Activated T-helper 17 cell treated with anti-CD3 and anti-CD28 coated beads, Interleukin-2, amount 50 U/mL, for 72 hours (primary cell): ENCODE results near the gene INAVA. TPM values are rescaled to one million over a fixed set of nuclear protein-coding genes. Genes with fewer than 3 reads are reported as not detected.

ENCODE experiments used
- ATAC-seq: fragments of 150-1000 bp; cut with Tn5 transposase; replicated peaks from 2 replicates; pipeline ENCODE4 v1.10.0; 2021; ENCODE audit warnings: mild to moderate bottlenecking, moderate library complexity
- H3K27ac Mint-ChIP-seq: one replicate; pipeline ENCODE4 v1.8.0; 2022; ENCODE audit warnings: mixed read lengths
- H3K27me3 Mint-ChIP-seq: one replicate; pipeline ENCODE4 v1.8.0; 2022; ENCODE audit warnings: mixed read lengths
- H3K36me3 Mint-ChIP-seq: one replicate; pipeline ENCODE4 v1.8.0; 2022; ENCODE audit warnings: low read depth, mild to moderate bottlenecking, mixed read lengths
- H3K4me1 Mint-ChIP-seq: one replicate; pipeline ENCODE4 v1.8.0; 2022; ENCODE audit warnings: mixed read lengths
- H3K4me3 Mint-ChIP-seq: one replicate; pipeline ENCODE4 v1.8.0; 2022; ENCODE audit warnings: mild to moderate bottlenecking, mixed read lengths
- H3K9me3 Mint-ChIP-seq: one replicate; pipeline ENCODE4 v1.8.0; 2022; ENCODE audit warnings: mixed read lengths
- total RNA-seq, 2 donors: library from RNA; stranded (reverse); gene quantifications; one replicate each; pipeline ENCODE4 v1.2.3, GENCODE V29; 2022

Gene INAVA
- total RNA-seq, 2 donors from 2014 or later, result 0.13 to 0.19 TPM

DNA sequence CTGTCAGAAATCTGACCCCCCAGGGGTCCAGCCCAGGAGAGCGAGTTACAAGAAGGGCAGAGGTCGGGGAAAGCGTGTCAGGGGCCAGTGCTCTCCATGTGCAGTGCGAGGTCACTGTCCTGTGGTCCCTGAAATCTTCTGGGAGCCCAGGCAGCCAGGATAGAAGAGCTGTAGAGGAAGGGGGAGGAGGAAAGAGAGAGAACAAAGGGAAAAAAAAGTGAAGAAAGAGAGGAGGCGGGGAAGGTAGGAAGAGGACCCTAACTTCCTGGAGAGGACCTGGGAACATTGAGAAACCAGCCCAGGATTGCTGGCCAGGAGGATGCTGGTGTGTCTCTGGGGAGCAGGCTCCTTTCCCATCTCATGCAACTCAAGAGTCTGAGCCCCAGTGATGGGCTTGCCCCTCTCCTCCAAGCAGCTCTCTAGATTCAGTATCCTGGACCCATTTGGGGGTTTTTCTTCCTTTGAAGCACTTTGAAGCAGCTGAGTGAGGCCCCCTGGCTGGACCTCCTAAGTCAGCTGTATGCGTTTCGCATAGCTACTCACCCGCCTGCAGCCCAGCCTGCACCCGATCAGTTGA, 6.8 kb upstream of the INAVA start:
- Mint-ChIP-seq H3K4me3 (peak overlapping the region; percentile 43), H3K27me3 (peaks cover 9% of the 10 kb centered on the region), H3K27ac (peak overlapping the region; percentile 5), H3K9me3 (no peaks in the 10 kb centered on the region), H3K36me3 (no peaks in the 10 kb centered on the region), H3K4me1 (peaks cover 26% of the 10 kb centered on the region)
- no peak for ATAC-seq

DNA sequence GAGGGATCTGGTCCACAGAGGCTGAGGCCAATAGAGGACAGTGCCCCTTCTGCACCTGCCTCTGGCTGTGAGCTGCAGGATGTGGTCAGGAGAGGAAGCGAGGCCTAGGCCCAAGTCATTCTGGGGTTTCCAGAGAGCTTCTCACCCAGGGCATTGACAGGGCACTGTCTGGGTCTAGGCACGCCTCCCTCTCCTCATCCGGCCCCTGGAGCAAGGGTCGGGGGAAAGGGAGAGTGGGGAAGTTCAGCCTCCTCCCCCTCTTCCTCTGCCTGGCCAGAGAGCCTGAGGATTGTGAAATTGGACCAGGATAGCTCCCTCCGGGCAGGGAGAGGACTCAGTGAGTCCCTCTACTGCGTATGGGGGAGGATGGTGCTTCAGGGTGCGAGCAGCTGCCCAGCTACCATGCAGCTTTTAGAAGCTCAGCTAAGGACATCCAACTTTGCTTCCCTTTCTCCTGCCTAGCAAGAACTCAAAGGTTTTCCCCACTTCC, 6.3 kb upstream of the INAVA start:
- Mint-ChIP-seq H3K36me3 (no peaks in the 10 kb centered on the region), H3K27ac (peak overlapping the region; percentile 5), H3K4me3 (peak overlapping the region; percentile 43), H3K27me3 (peaks cover 11% of the 10 kb centered on the region), H3K4me1 (peaks cover 26% of the 10 kb centered on the region), H3K9me3 (no peaks in the 10 kb centered on the region)
- ATAC-seq, result peak; percentile 88

GRCh38 chr1:200889571-200889970, 5.1 kb upstream of the INAVA start:
- Mint-ChIP-seq H3K27me3 (peaks cover 11% of the 10 kb centered on the region), H3K4me3 (peak overlapping the region; percentile 43), H3K27ac (peak overlapping the region; percentile 5), H3K36me3 (no peaks in the 10 kb centered on the region), H3K4me1 (peaks cover 26% of the 10 kb centered on the region), H3K9me3 (no peaks in the 10 kb centered on the region)
- ATAC-seq, result peak; percentile 83

DNA sequence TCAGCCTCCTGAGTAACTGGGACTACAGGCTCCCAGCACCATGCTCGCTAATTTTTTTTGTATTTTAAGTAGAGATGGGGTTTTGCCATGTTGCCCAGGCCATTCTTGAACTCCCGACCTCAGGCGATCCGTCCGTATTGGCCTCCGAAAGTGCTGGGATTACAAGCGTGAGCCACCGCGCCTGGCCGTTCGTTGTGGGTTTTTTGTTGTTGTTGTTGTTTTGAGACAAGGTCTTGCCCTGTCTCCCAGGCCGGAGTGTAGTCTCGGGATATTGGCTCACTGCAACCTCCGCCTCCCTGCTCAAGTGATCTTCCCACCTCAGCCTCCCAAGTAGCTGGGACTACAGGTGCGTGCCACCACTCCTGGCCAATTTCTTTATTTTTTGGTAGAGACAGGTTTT, 4.7 kb upstream of the INAVA start:
- Mint-ChIP-seq H3K27me3 (peaks cover 11% of the 10 kb centered on the region), H3K27ac (no peak overlapping the region), H3K4me3 (peak overlapping the region; percentile 43), H3K9me3 (no peaks in the 10 kb centered on the region), H3K4me1 (peaks cover 26% of the 10 kb centered on the region), H3K36me3 (no peaks in the 10 kb centered on the region)
- no peak for ATAC-seq

DNA sequence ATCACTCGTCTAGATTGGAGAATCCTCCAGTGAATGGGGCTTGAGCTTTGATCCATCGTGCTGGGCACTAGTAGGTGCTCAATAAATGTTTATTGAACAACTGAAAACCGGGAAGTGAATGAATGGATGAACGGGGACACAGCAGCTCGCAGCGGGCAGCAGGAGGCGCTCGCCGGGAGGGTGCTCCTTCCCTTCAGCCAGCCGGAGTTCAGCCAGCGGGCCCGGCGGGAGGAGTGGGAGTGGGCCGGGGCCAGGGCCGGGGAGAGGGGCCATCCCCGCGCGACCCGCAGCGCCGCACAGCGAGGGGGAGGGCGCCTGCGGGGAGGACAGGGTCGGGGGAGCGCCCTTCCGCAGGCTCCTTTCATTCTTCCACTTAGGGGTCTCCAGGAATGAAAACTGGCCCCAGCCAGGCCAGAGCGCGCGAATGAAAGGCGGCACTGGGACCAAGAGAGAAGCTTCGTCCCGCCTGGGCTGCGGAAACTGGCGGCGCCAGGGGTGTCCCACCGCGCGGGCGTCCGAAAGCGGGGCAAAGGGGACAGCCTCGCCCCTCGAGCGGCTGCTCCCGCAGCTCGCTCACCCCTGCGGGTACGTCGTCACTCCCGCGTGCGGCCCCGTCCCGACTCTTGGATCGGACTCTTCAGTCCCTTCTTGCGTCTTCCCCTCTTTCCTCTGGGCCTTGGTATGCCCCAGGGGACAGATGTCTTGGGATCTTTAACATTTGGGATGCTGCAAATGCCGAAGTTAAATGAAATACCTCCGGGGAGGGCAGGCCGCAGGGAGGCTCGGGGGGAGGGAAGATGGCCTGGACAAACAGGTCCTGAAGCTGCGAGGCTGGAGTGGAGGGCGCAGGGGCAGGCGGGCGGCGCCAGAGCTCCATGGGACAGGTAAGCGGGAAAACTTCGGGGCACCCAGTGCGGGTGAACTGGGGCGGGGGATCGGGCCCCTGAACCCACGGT, 3.6 kb upstream of the INAVA start:
- H3K4me1 Mint-ChIP-seq, result peaks cover 26% of the 10 kb centered on the region
- peak overlapping the region; percentile 43 for H3K4me3 Mint-ChIP-seq
- peaks cover 11% of the 10 kb centered on the region for H3K27me3 Mint-ChIP-seq
- no peak for ATAC-seq
- no peaks in the 10 kb centered on the region for H3K9me3 Mint-ChIP-seq
- no peak overlapping the region for H3K27ac Mint-ChIP-seq
- H3K36me3 Mint-ChIP-seq, result no peaks in the 10 kb centered on the region

- peaks cover 11% of the 10 kb centered on the region for H3K27me3 Mint-ChIP-seq
- H3K36me3 Mint-ChIP-seq, result no peaks in the 10 kb centered on the region
- H3K4me3 Mint-ChIP-seq, result peak overlapping the region; percentile 43
- no peak for ATAC-seq
- no peaks in the 10 kb centered on the region for H3K9me3 Mint-ChIP-seq
- no peak overlapping the region for H3K27ac Mint-ChIP-seq
- peaks cover 26% of the 10 kb centered on the region for H3K4me1 Mint-ChIP-seq
Measured at GRCh38 chr1:200891774-200892157, 2.9 kb upstream of the INAVA start.

DNA sequence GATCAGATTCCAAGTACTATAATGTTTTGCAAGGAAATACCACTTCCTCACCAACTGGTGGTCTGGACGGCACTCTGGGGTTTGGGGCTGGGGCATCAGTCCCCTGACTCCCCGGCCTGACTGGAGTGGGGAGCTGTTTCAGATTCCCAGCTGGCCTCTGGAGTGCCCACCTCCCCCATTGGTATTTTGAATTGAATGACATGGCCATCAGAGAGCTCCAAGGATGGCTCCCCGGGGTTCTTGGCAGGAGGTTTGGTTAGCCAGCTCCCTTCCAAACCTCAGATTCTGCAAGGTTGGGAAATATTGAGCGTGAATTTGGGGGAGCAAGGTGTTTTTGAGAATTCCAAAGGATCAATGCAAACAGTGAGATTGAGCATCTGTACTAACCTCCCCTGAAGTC, 2.2 kb upstream of the INAVA start:
- Mint-ChIP-seq H3K9me3 (no peaks in the 10 kb centered on the region), H3K4me3 (no peak overlapping the region), H3K36me3 (no peaks in the 10 kb centered on the region), H3K27ac (no peak overlapping the region), H3K27me3 (peaks cover 11% of the 10 kb centered on the region), H3K4me1 (peaks cover 25% of the 10 kb centered on the region)
- no peak for ATAC-seq

GRCh38 chr1:200892958-200893357, 1.7 kb upstream of the INAVA start:
- H3K4me3 Mint-ChIP-seq, result no peak overlapping the region
- H3K9me3 Mint-ChIP-seq, result no peaks in the 10 kb centered on the region
- H3K36me3 Mint-ChIP-seq, result no peaks in the 10 kb centered on the region
- peaks cover 21% of the 10 kb centered on the region for H3K4me1 Mint-ChIP-seq
- no peak overlapping the region for H3K27ac Mint-ChIP-seq
- no peak for ATAC-seq
- peaks cover 11% of the 10 kb centered on the region for H3K27me3 Mint-ChIP-seq

DNA sequence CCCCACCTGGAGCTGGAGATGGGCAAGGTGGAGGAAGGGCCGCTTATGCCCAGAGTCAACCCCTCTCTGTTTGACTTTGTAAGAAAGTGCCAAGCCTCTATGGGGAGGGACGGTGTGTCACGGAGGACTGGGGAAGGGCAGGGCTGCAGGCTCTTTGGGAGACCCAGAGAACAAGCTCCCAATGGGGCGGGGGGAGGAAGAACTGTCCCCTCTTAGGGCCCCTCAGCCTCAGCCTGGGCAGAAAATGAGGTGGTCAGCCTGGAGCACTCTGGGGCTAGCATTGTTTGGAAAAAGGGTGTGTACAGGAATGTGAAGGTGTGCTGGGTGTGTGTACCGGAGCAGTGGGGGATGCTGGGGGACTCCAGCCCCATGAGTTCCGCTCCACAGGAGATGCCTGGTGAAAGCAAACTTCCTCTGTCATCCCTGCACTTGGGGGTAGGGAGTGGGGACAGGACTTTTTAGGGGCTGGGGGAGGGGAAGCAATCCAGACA, 1.2 kb upstream of the INAVA start:
- Mint-ChIP-seq H3K9me3 (no peaks in the 10 kb centered on the region), H3K4me3 (no peak overlapping the region), H3K36me3 (no peaks in the 10 kb centered on the region), H3K4me1 (peaks cover 19% of the 10 kb centered on the region), H3K27ac (no peak overlapping the region), H3K27me3 (peaks cover 11% of the 10 kb centered on the region)
- no peak for ATAC-seq

DNA sequence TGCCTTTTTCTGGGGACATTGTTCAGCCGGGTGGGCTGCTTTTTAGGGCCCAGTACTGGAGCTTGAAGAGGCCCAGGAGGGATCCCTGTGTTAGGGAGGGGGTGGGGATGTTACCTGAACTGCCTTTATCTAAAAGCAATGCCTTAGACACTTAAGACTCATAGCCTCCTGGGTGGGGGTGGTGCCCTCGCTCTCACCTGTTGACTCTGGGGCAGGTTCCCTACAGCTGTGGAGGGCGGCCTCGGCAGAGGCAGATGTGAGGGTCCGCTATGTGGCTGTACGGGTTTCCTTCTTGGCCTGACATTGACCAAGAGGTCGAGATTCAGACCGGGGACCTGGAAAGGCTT, 716 bp downstream of the INAVA start:
- H3K27me3 Mint-ChIP-seq, result peaks cover 19% of the 10 kb centered on the region
- peaks cover 5% of the 10 kb centered on the region for H3K4me1 Mint-ChIP-seq
- no peaks in the 10 kb centered on the region for H3K36me3 Mint-ChIP-seq
- H3K4me3 Mint-ChIP-seq, result no peak overlapping the region
- no peak for ATAC-seq
- no peak overlapping the region for H3K27ac Mint-ChIP-seq
- H3K9me3 Mint-ChIP-seq, result no peaks in the 10 kb centered on the region

DNA sequence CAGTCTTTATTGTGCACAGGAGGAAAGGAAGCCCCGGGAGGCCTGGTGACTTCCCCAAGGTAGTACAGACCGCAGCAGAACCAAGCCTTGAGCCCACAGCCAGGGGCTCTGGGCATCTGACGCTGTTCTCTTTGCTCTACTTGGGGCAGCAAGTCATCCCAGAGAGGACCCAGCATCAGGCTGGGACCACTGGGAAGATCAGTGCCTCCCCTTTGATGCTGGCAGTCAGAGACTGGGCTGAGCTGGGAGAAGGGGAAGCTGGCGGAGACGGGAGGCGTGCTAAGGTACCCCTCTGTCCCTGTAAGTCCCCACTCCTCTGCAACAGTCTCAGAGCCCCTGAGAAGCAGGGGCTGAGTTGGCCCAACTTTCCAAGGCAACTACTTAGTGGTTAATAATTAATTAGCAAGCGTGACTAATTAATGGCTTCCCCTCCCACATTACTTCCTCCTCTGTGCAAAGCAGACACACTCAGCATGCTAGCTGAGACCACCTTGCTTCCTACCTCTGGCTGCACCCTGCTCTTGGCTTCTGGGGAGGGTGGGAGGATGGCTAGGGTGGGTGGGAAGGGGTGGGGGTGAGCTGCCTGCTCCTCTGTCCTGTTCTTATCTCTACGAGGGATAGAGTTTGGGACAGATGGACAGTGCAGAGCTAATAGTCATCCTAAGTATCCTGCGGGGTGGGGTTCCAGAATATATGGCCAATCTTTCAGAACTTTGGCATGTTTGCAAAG, 1.3 kb downstream of the INAVA start:
- no peaks in the 10 kb centered on the region for H3K36me3 Mint-ChIP-seq
- no peak for ATAC-seq

GRCh38 chr1:200896531-200897196, 2.0 kb downstream of the INAVA start:
- ATAC-seq, result no peak
- H3K9me3 Mint-ChIP-seq, result no peaks in the 10 kb centered on the region
- peaks cover 23% of the 10 kb centered on the region for H3K27me3 Mint-ChIP-seq
- no peak overlapping the region for H3K4me3 Mint-ChIP-seq
- H3K4me1 Mint-ChIP-seq, result no peaks in the 10 kb centered on the region
- no peak overlapping the region for H3K27ac Mint-ChIP-seq
- no peaks in the 10 kb centered on the region for H3K36me3 Mint-ChIP-seq

More for the DNA sequence above, 1.3 kb downstream of the INAVA start:
- Mint-ChIP-seq H3K4me1 (no peaks in the 10 kb centered on the region), H3K27ac (no peak overlapping the region), H3K27me3 (peaks cover 19% of the 10 kb centered on the region), H3K9me3 (no peaks in the 10 kb centered on the region), H3K4me3 (no peak overlapping the region)

DNA sequence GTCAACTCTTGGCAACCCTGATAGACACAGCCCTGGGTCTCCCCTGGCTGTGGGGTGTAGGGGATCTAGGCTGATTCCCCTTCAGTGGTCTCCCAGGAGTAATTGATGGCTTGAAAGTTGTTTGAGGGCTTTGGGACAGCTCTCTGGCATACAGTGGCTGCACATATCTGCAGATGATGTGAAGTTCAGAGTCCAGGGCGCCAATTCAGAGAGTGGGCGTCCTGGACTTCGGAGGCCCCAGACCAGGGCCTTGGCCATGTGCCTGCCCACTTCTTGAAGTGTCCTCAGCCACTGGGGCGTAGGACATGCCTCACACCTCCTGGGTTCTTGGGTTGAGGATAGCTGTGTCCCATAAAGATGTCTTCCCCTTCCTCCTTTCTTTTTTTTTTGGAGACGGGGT, 2.6 kb downstream of the INAVA start:
- Mint-ChIP-seq H3K9me3 (no peaks in the 10 kb centered on the region), H3K27ac (no peak overlapping the region), H3K27me3 (peaks cover 21% of the 10 kb centered on the region), H3K4me1 (no peaks in the 10 kb centered on the region), H3K36me3 (no peaks in the 10 kb centered on the region), H3K4me3 (no peak overlapping the region)
- no peak for ATAC-seq

- peaks cover 15% of the 10 kb centered on the region for H3K27me3 Mint-ChIP-seq
- no peak overlapping the region for H3K4me3 Mint-ChIP-seq
- no peaks in the 10 kb centered on the region for H3K36me3 Mint-ChIP-seq
- no peaks in the 10 kb centered on the region for H3K9me3 Mint-ChIP-seq
- no peak for ATAC-seq
- no peak overlapping the region for H3K27ac Mint-ChIP-seq
- H3K4me1 Mint-ChIP-seq, result no peaks in the 10 kb centered on the region
Measured at GRCh38 chr1:200899015-200899386, 4.3 kb downstream of the INAVA start.
